ENCODE measurements around the gene RAP2A.

DNA sequence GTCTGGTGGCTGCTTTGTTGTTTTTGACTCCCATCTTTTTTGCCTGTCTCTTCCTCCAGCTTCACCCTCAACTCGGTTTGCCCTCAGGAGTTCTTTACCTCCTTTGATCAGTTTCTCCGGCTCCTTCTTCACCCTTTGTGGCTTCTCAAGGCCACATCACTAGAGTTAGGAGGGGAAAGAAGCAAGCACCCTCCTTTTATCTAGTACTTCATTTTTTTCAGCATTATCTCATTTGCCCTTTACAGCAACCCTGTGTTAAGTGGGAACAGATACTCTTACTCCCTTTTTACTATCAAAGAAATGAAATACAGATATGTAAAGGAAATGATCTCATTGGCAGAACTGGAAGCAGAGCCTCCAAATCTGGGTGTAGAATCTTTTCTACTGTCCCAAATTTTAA, 26.9 kb downstream of the RAP2A start:
- TF ChIP-seq CTCF (IDR thresholded peaks at IDR 0.05) = no peak
- TF ChIP-seq POLR2A (IDR thresholded peaks at IDR 0.05) = no peak

All from suprapubic skin (tissue), 3 donors.